A673 (cell line): ENCODE measurements around the gene TUBG2. TPM values are rescaled to one million over a fixed set of nuclear protein-coding genes. Genes with fewer than 3 reads are reported as not detected.

Experiments
- BruUV-seq: library from RNA; stranded (reverse); fragments of 400-500 nt; replicated peaks from 2 replicates; lab custom pipeline; 2021; lab: Mats Ljungman, UMichigan
- CTCF ChIA-PET: fragments of 300-600 bp; sonication (Branson Sonifier 250); formaldehyde crosslinking; loops from one replicate; lab custom pipeline; 2022; ENCODE audit warnings: antibody characterized with exemption; lab: Charles Lee
- POLR2A ChIA-PET: fragments of 300-600 bp; sonication (Branson Sonifier 250); formaldehyde crosslinking; loops from one replicate; lab custom pipeline; 2022; ENCODE audit warnings: antibody characterized with exemption; ENCODE audit not compliant: low non-redundant PET; lab: Charles Lee
- DNase-seq: peaks from one replicate; pipeline ENCODE4 v3.0.0-alpha.2; 2015; ENCODE audit warnings: low spot score
- H3K27ac ChIP-seq: fragments of 200-600 bp; sonication (generic); 2 replicates; pipeline ENCODE4 v1.5.1; 2016; ENCODE audit warnings: mixed run types, low read depth, mild to moderate bottlenecking, mixed read lengths, antibody characterized with exemption, low read length; ENCODE audit not compliant: poor library complexity, severe bottlenecking
- H3K27me3 ChIP-seq: fragments of 200-600 bp; sonication (generic); replicated peaks from 2 replicates; pipeline ENCODE4 v1.6.1; 2017; ENCODE audit warnings: mixed run types, low read depth, mild to moderate bottlenecking, mixed read lengths, antibody characterized with exemption, low read length; ENCODE audit not compliant: insufficient read depth, poor library complexity
- H3K36me3 ChIP-seq: fragments of 200-600 bp; sonication (generic); 2 replicates; pipeline ENCODE4 v1.6.1; 2016; ENCODE audit warnings: mixed run types, mild to moderate bottlenecking, mixed read lengths, antibody characterized with exemption, low read length; ENCODE audit not compliant: insufficient read depth, poor library complexity, severe bottlenecking
- H3K4me1 ChIP-seq: fragments of 200-600 bp; sonication (generic); 2 replicates; pipeline ENCODE4 v1.6.1; 2017; ENCODE audit warnings: mixed run types, mild to moderate bottlenecking, mixed read lengths, antibody characterized with exemption, low read length; ENCODE audit not compliant: insufficient read depth, poor library complexity, severe bottlenecking
- H3K4me3 ChIP-seq: fragments of 200-600 bp; sonication (generic); 2 replicates; pipeline ENCODE4 v1.5.1; 2016; ENCODE audit warnings: low read depth, mixed run types, mild to moderate bottlenecking, mixed read lengths, low read length; ENCODE audit not compliant: poor library complexity, severe bottlenecking
- H3K9me3 ChIP-seq: fragments of 200-600 bp; sonication (generic); 2 replicates; pipeline ENCODE4 v1.6.1; 2016; ENCODE audit warnings: mixed run types, low read depth, mild to moderate bottlenecking, mixed read lengths, antibody characterized with exemption, low read length; ENCODE audit not compliant: poor library complexity, severe bottlenecking
- EZH2 ChIP-seq: fragments of 200-600 bp; sonication (generic); IDR thresholded peaks from 2 replicates; pipeline ENCODE4 v1.6.1; 2017; ENCODE audit warnings: borderline replicate concordance, low read depth, mild to moderate bottlenecking, mixed read lengths, antibody characterized with exemption, low read length; ENCODE audit not compliant: poor library complexity, severe bottlenecking
- intact Hi-C: fragments of 100-400 bp; cut with micrococcal nuclease; formaldehyde crosslinking; loops from one replicate; pipeline ENCODE4 v1.10.0; 2022; ENCODE audit not compliant: unreplicated experiment
- total RNA-seq: library from RNA; stranded (reverse); gene quantifications from 2 replicates; pipeline ENCODE4 v1.2.3, GENCODE V29; 2021
- TF ChIP-seq, protein P1 (sequence below): fragments of 300-800, 200-600 bp; sonication (generic); conservative IDR thresholded peaks from 2 replicates; pipeline ENCODE4 v1.5.1; 2017; ENCODE audit warnings: low read depth, mild to moderate bottlenecking, antibody characterized with exemption, low read length, moderate library complexity, mixed read lengths

The TUBG2 gene
- total RNA-seq, 1 experiment from 2014 or later: 14.6 TPM

DNA sequence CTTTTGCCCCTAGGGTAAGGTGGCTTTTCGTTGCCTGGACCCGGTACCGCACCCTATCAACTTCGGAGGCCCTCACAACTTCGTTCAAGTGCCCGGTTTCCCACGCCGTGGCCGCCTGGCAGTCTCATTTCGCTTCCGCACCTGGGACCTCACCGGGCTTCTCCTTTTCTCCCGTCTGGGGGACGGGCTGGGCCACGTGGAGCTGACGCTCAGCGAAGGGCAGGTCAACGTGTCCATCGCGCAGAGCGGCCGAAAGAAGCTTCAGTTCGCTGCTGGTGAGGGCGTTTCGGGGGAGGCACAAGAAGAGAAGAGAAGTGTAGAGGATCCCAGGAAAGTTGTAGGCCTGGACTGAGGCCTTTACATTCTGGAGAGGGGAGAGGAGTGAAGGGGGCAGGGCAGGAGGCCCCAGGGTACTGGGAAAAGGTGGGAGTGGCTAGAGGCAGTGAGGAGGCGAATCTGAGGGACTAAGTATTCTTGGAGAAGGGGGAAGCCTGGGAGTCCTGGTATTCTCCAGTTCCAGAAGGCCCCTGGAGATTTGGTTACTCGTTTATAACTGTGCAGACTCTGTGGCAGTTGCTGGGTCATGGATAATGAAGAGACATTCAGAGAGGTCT lies 28.7 kb downstream of the TUBG2 start:
- ChIA-PET POLR2A (no interaction called here), CTCF (no interaction called here)
- no peak overlapping the region for H3K27ac ChIP-seq
- H3K4me1 ChIP-seq: peaks cover 4% of the 10 kb centered on the region
- no peaks in the 10 kb centered on the region for H3K27me3 ChIP-seq
- TF ChIP-seq, protein P1, sequence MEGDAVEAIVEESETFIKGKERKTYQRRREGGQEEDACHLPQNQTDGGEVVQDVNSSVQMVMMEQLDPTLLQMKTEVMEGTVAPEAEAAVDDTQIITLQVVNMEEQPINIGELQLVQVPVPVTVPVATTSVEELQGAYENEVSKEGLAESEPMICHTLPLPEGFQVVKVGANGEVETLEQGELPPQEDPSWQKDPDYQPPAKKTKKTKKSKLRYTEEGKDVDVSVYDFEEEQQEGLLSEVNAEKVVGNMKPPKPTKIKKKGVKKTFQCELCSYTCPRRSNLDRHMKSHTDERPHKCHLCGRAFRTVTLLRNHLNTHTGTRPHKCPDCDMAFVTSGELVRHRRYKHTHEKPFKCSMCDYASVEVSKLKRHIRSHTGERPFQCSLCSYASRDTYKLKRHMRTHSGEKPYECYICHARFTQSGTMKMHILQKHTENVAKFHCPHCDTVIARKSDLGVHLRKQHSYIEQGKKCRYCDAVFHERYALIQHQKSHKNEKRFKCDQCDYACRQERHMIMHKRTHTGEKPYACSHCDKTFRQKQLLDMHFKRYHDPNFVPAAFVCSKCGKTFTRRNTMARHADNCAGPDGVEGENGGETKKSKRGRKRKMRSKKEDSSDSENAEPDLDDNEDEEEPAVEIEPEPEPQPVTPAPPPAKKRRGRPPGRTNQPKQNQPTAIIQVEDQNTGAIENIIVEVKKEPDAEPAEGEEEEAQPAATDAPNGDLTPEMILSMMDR: no peak
- TF ChIP-seq EZH2: no peak
- DNase-seq: no peak
- H3K4me3 ChIP-seq: no peak overlapping the region
- H3K9me3 ChIP-seq: no peaks in the 10 kb centered on the region
- intact Hi-C loops: no loop called here
- H3K36me3 ChIP-seq: no peaks in the 10 kb centered on the region
- BruUV-seq: no TSS peak

DNA sequence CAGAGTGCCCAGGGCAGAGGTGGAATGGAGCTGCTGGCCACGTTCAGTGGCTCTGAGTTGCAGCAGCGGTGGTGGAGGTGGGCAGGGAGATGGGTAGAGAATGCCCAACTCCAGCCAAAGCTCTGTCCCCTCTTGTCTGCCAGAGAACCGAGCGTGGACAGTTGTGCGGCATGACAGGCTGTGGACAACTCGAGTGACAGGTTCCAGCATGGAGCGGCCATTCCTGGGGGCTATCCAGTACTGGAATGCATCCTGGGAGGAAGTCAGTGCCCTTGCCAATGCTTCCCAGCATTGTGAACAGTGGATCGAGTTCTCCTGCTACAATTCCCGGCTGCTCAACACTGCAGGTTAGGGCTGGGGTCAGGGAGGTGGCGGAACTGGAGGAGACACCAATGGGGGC lies 31.5 kb downstream of the TUBG2 start:
- no peak for TF ChIP-seq EZH2
- TF ChIP-seq, protein P1: no peak
- Histone ChIP-seq H3K4me3 (no peak overlapping the region), H3K4me1 (no peaks in the 10 kb centered on the region), H3K9me3 (no peaks in the 10 kb centered on the region), H3K36me3 (no peaks in the 10 kb centered on the region), H3K27ac (no peak overlapping the region), H3K27me3 (no peaks in the 10 kb centered on the region)
- intact Hi-C loops: no loop called here
- CTCF ChIA-PET: no interaction called here
- POLR2A ChIA-PET: no interaction called here
- no TSS peak for BruUV-seq
- no peak for DNase-seq

DNA sequence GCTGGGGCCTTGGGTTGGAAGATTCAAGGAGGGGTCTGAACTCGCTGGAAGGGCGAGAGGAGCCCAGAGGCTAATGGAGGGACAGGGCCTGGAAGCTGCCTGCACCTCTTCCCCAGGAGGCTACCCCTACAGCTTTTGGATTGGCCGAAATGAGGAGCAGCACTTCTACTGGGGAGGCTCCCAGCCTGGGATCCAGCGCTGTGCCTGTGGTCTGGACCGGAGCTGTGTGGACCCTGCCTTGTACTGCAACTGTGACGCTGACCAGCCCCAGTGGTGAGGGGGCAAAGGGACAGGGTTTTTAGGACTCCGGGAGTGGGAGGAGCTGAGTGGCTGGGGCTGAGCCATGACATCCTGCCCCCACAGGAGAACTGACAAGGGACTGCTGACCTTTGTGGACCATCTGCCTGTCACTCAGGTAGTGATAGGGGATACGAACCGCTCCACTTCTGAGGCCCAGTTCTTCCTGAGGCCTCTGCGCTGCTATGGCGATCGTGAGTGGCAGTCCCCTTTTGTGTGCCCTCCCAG lies 32.0 kb downstream of the TUBG2 start:
- no TSS peak for BruUV-seq
- no peaks in the 10 kb centered on the region for H3K27me3 ChIP-seq
- no peak overlapping the region for H3K27ac ChIP-seq
- no peaks in the 10 kb centered on the region for H3K9me3 ChIP-seq
- H3K4me3 ChIP-seq: no peak overlapping the region
- no peak for TF ChIP-seq EZH2
- TF ChIP-seq, protein P1: no peak
- DNase-seq: no peak
- no peaks in the 10 kb centered on the region for H3K36me3 ChIP-seq
- ChIA-PET CTCF (no interaction called here), POLR2A (no interaction called here)
- intact Hi-C loops: no loop called here
- H3K4me1 ChIP-seq: no peaks in the 10 kb centered on the region
